SJSA1 (cell line): ENCODE data around the gene PFDN4. TPM values are rescaled to one million over a fixed set of nuclear protein-coding genes. Genes with fewer than 3 reads are reported as not detected.

Experiments
- DNase-seq, 2 experiments: peaks; one replicate each; pipeline ENCODE4 v3.0.0-alpha.2; 2015 to 2020; ENCODE audit warnings: low spot score in 2 of 2, low read depth in 1 of 2
- H3K27ac ChIP-seq: fragments of 250-450 bp; sonication (Bioruptor Pico); 2 replicates; pipeline ENCODE4 v1.5.1; 2020; ENCODE audit warnings: mild to moderate bottlenecking, moderate library complexity
- H3K27me3 ChIP-seq: fragments of 250-450 bp; sonication (Bioruptor Pico); replicated peaks from 2 replicates; pipeline ENCODE4 v1.5.1; 2020; ENCODE audit warnings: mild to moderate bottlenecking, moderate library complexity
- H3K36me3 ChIP-seq: fragments of 250-450 bp; sonication (Bioruptor Pico); 2 replicates; pipeline ENCODE4 v1.5.1; 2020; ENCODE audit warnings: mild to moderate bottlenecking
- H3K4me1 ChIP-seq: fragments of 250-450 bp; sonication (Bioruptor Pico); replicated peaks from 2 replicates; pipeline ENCODE4 v1.6.1; 2021; ENCODE audit warnings: mild to moderate bottlenecking
- H3K4me3 ChIP-seq: fragments of 250-450 bp; sonication (Bioruptor Pico); 2 replicates; pipeline ENCODE4 v1.5.1; 2020; ENCODE audit warnings: mild to moderate bottlenecking
- H3K9me3 ChIP-seq: fragments of 250-450 bp; sonication (Bioruptor Pico); replicated peaks from 2 replicates; pipeline ENCODE4 v1.5.1; 2020; ENCODE audit warnings: mild to moderate bottlenecking
- total RNA-seq: library from RNA; depleted of rRNA; stranded (reverse); fragments of >200 nt; shearing (Covaris generic); gene quantifications from 2 replicates; pipeline ENCODE4 v1.2.3, GENCODE V29; 2014; rRNA removed

PFDN4 gene
- total RNA-seq, 1 experiment from 2014 or later: 135 TPM

- H3K27me3 ChIP-seq: no peaks in the 10 kb centered on the region
These were observed 59.0 kb downstream of the PFDN4 start for GRCh38 chr20:54266844-54267243.

GRCh38 chr20:54267483-54268003 is 59.7 kb downstream of the PFDN4 start:
- Histone ChIP-seq H3K9me3 (no peaks in the 10 kb centered on the region), H3K4me1 (peaks cover 31% of the 10 kb centered on the region), H3K27me3 (no peaks in the 10 kb centered on the region), H3K36me3 (no peaks in the 10 kb centered on the region), H3K4me3 (no peak overlapping the region), H3K27ac (peak overlapping the region; percentile 26)
- DNase-seq: peak; percentile 80 to 84

More at GRCh38 chr20:54266844-54267243, 59.0 kb downstream of the PFDN4 start:
- peak overlapping the region; percentile 26 for H3K27ac ChIP-seq
- H3K9me3 ChIP-seq: no peaks in the 10 kb centered on the region
- no peak for DNase-seq
- H3K4me1 ChIP-seq: peaks cover 31% of the 10 kb centered on the region
- H3K36me3 ChIP-seq: no peaks in the 10 kb centered on the region
- no peak overlapping the region for H3K4me3 ChIP-seq

GRCh38 chr20:54268941-54269340 is 61.1 kb downstream of the PFDN4 start:
- H3K4me1 ChIP-seq: peaks cover 18% of the 10 kb centered on the region
- no peaks in the 10 kb centered on the region for H3K27me3 ChIP-seq
- no peak overlapping the region for H3K27ac ChIP-seq
- no peaks in the 10 kb centered on the region for H3K9me3 ChIP-seq
- no peaks in the 10 kb centered on the region for H3K36me3 ChIP-seq
- H3K4me3 ChIP-seq: no peak overlapping the region
- no peak for DNase-seq

Other genes with a start within 250 kb of the PFDN4 start
- 0.66 and 1.8 TPM in 2 replicates for gene BCAS1, start 137.5 kb upstream of the PFDN4 start, total RNA-seq
- not detected in 2 replicates for gene CYP24A1, start 34.1 kb upstream of the PFDN4 start, total RNA-seq